Measurements from ENCODE around the gene RNF103. TPM values are rescaled to one million over a fixed set of nuclear protein-coding genes. Genes with fewer than 3 reads are reported as not detected.

RNF103 gene
- total and polyA plus RNA-seq, 2 of the 13 experiments (the other 11 are each of a cell fraction or from before 2014, with no cell fraction given), result 19.8 to 21.1 TPM

DNA sequence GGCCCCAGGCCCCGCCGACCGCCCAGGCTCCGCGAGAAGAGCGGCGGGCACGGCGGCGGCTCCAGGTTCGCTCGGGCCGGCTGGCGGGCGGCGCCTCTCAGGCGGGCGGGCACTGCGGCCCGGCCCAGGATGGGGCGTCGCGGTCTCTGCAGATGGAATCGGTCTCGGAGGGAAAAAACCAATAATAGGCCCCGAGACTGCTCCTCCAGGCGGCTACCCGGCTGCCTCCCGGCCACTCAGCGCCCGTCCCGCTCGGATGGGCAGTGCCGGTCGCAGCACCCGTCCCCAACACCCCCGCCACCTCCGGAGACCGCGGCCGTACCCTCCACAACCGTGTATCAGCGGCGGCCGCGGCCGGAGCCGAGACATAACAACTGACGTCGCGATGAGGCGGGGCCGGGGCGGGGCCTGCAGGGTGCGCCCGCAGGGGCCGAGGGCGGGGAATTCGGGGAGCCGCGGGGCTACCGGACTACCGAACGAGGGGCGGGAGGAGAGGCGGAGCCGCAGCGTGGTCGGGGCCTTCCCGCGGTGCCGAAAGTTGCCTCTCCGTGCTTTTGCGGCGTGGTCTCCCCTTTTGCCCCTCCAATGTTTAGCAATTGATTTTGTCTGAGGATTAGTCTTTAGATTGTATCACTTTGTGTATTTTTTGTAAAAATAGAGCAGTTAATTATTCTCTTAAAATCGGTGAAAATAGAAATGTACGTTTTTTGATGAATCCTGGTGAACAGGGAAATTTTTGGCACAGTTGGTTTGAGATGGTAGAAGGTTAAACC lies at the start of gene RNF103 (continued):
- TF ChIP-seq, protein P1, sequence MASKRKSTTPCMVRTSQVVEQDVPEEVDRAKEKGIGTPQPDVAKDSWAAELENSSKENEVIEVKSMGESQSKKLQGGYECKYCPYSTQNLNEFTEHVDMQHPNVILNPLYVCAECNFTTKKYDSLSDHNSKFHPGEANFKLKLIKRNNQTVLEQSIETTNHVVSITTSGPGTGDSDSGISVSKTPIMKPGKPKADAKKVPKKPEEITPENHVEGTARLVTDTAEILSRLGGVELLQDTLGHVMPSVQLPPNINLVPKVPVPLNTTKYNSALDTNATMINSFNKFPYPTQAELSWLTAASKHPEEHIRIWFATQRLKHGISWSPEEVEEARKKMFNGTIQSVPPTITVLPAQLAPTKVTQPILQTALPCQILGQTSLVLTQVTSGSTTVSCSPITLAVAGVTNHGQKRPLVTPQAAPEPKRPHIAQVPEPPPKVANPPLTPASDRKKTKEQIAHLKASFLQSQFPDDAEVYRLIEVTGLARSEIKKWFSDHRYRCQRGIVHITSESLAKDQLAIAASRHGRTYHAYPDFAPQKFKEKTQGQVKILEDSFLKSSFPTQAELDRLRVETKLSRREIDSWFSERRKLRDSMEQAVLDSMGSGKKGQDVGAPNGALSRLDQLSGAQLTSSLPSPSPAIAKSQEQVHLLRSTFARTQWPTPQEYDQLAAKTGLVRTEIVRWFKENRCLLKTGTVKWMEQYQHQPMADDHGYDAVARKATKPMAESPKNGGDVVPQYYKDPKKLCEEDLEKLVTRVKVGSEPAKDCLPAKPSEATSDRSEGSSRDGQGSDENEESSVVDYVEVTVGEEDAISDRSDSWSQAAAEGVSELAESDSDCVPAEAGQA (IDR thresholded peaks at IDR 0.05; ENCODE audit: low read depth), result no peak
- TF ChIP-seq, protein P1 (CRISPR knock-in tag; IDR thresholded peaks at IDR 0.05; ENCODE audit: borderline replicate concordance), result peak; percentile 87; the same call in 1 of the 2 replicates
- TF ChIP-seq HNF4A (CRISPR knock-in tag; IDR thresholded peaks at IDR 0.05) (peak; percentile 41; the same call in 1 of the 2 replicates), ZNF792 (CRISPR knock-in tag; IDR thresholded peaks at IDR 0.05) (peak; percentile 88; the same call in 1 of the 2 replicates), MAFF (IDR thresholded peaks at IDR 0.05; ENCODE audit: low read depth, low read length) (no peak), ZSCAN21 (CRISPR knock-in tag; IDR thresholded peaks at IDR 0.05; ENCODE audit: borderline replicate concordance) (peak; percentile 95), RCOR2 (CRISPR knock-in tag; IDR thresholded peaks at IDR 0.05) (no peak), ZKSCAN8 (CRISPR knock-in tag; IDR thresholded peaks at IDR 0.05; ENCODE audit: borderline replicate concordance) (peak; percentile 76; the same call in 1 of the 2 replicates), ZNF225 (CRISPR knock-in tag; IDR thresholded peaks at IDR 0.05) (no peak), ZFAT (CRISPR knock-in tag; conservative IDR thresholded peaks at IDR 0.05) (no peak), ZEB1 (IDR thresholded peaks at IDR 0.05; ENCODE audit: insufficient replicate concordance, low read depth) (no peak), KDM1A (CRISPR knock-in tag; IDR thresholded peaks at IDR 0.05) (0 out of 2 replicates have a peak, but pooled peaks have one; percentile 46), HOXD1 (CRISPR knock-in tag; IDR thresholded peaks at IDR 0.05) (peak; percentile 80), NFRKB (IDR thresholded peaks at IDR 0.05) (no peak), ZNF550 (CRISPR knock-in tag; IDR thresholded peaks at IDR 0.05; ENCODE audit: borderline replicate concordance) (no peak)
- TF ChIP-seq, protein P2, sequence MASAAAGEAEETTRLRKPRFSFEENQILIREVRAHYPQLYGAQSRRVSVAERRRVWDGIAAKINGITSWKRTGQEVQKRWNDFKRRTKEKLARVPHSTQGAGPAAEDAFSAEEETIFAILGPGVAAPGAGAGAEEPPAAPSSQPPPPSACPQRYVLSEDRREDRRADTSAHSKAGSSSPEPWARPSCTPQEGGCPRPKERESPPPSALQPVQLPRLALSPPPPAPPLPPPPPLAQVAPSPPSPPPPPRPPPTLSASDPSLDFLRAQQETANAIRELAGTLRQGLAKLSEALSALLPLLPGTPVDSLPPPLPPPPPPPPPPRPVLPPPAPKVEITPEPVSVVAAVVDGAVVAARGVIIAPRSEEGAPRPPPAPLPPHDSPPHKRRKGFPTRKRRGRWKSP (CRISPR knock-in tag; IDR thresholded peaks at IDR 0.05), result no peak; the same call in 1 of the 2 replicates
- TF ChIP-seq, protein P3, sequence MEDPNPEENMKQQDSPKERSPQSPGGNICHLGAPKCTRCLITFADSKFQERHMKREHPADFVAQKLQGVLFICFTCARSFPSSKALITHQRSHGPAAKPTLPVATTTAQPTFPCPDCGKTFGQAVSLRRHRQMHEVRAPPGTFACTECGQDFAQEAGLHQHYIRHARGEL (CRISPR knock-in tag; IDR thresholded peaks at IDR 0.05), result 0 out of 2 replicates have a peak, but pooled peaks have one; percentile 43
- TF ChIP-seq, protein P4, sequence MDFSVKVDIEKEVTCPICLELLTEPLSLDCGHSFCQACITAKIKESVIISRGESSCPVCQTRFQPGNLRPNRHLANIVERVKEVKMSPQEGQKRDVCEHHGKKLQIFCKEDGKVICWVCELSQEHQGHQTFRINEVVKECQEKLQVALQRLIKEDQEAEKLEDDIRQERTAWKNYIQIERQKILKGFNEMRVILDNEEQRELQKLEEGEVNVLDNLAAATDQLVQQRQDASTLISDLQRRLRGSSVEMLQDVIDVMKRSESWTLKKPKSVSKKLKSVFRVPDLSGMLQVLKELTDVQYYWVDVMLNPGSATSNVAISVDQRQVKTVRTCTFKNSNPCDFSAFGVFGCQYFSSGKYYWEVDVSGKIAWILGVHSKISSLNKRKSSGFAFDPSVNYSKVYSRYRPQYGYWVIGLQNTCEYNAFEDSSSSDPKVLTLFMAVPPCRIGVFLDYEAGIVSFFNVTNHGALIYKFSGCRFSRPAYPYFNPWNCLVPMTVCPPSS (IDR thresholded peaks at IDR 0.05), result no peak
- TF ChIP-seq, protein P5, sequence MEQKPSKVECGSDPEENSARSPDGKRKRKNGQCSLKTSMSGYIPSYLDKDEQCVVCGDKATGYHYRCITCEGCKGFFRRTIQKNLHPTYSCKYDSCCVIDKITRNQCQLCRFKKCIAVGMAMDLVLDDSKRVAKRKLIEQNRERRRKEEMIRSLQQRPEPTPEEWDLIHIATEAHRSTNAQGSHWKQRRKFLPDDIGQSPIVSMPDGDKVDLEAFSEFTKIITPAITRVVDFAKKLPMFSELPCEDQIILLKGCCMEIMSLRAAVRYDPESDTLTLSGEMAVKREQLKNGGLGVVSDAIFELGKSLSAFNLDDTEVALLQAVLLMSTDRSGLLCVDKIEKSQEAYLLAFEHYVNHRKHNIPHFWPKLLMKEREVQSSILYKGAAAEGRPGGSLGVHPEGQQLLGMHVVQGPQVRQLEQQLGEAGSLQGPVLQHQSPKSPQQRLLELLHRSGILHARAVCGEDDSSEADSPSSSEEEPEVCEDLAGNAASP (CRISPR knock-in tag; IDR thresholded peaks at IDR 0.05; ENCODE audit: borderline replicate concordance), result peak; percentile 65; the same call in 1 of the 2 replicates

All from HepG2 (cell line).